Lung (tissue), 12 donors: Measurements from ENCODE around the gene ABCC5. TPM values are rescaled to one million over a fixed set of nuclear protein-coding genes. Genes with fewer than 3 reads are reported as not detected.

ENCODE experiments used
- ATAC-seq: fragments of 200-7000 bp; cut with Tn5 transposase; one replicate; pipeline ENCODE4 v1.9.1; 2020; ENCODE audit warnings: moderate number of reproducible peaks; ENCODE audit not compliant: insufficient read depth, low FRiP score
- DNase-seq, 3 donors: peaks; one replicate each; pipeline ENCODE4 v3.0.0-alpha.2; 2013 to 2017
- H3K27ac ChIP-seq, 2 donors: one replicate each; pipeline ENCODE4 v1.5.1; 2013; ENCODE audit warnings: mild to moderate bottlenecking in 2 of 2, moderate library complexity in 2 of 2, control low read depth in 1 of 2, inconsistent platforms in 1 of 2, low read depth in 1 of 2, low read length in 1 of 2
- H3K27me3 ChIP-seq, 3 donors: one replicate each; pipeline ENCODE4 v1.5.1; 2013; ENCODE audit warnings: low read length in 2 of 3; ENCODE audit not compliant: control insufficient read depth in 3 of 3, insufficient read depth in 3 of 3
- H3K36me3 ChIP-seq, 4 donors: one replicate each; pipeline ENCODE4 v1.5.1; 2013; ENCODE audit warnings: low read length in 4 of 4, mild to moderate bottlenecking in 1 of 4, moderate library complexity in 1 of 4; ENCODE audit not compliant: control insufficient read depth in 4 of 4, insufficient read depth in 4 of 4
- H3K4me1 ChIP-seq, 5 donors: one replicate each; pipeline ENCODE4 v1.5.1; 2013; ENCODE audit warnings: low read length in 5 of 5, mild to moderate bottlenecking in 2 of 5, moderate library complexity in 1 of 5; ENCODE audit not compliant: control insufficient read depth in 5 of 5, insufficient read depth in 5 of 5
- H3K4me3 ChIP-seq: one replicate; pipeline ENCODE4 v1.5.1; 2013; ENCODE audit warnings: mild to moderate bottlenecking, control low read depth, moderate library complexity
- H3K9ac ChIP-seq, 2 donors: one replicate each; pipeline ENCODE4 v1.5.1; 2013; ENCODE audit warnings: low read length in 2 of 2, control low read depth in 1 of 2; ENCODE audit not compliant: insufficient read depth in 1 of 2
- H3K9me3 ChIP-seq, 4 donors: one replicate each; pipeline ENCODE4 v1.5.1; 2013; ENCODE audit warnings: low read length in 3 of 4, mild to moderate bottlenecking in 1 of 4, moderate library complexity in 1 of 4; ENCODE audit not compliant: control insufficient read depth in 4 of 4, insufficient read depth in 3 of 4
- CTCF ChIP-seq: IDR thresholded peaks from 2 replicates; pipeline ENCODE4 v1.5.1; 2012; ENCODE audit warnings: mild to moderate bottlenecking; ENCODE audit errors: control extremely low read depth, extremely low read depth
- WGBS, 2 donors: extraction: QIAGEN DNeasy Blood & Tissue Kit; methylation state at CpG; one replicate each; pipeline ENCODE4 v1.1.7; 2013; 5-methylcytosine and 5-hydroxymethylcytosine counted together
- polyA plus RNA-seq, 2 donors: library from polyadenylated mRNA; stranded (reverse); fragments of 200-250 nt; gene quantifications; one replicate each; pipeline ENCODE4 v1.2.1, GENCODE V29; 2013
- total RNA-seq, 2 donors: library from RNA; depleted of rRNA in 1 of 2; stranded (reverse); fragments of >200 nt in 1 of 2; gene quantifications; one replicate each; pipeline ENCODE4 v1.2.1, GENCODE V29; 2014 to 2021
- donor health status: control.
- donor health status: control.
- donor health status: Bipolar disorder and iron deficiency.
- donor health status: healthy.
- donor health status: DM: yes; HTN: yes; CAD: no.

ABCC5 gene
- total and polyA plus RNA-seq, 4 donors = 12.1 to 78.1 (median 21.0) TPM

GRCh38 chr3:183954875-183955274 is 62.8 kb downstream of the ABCC5 start:
- Histone ChIP-seq H3K36me3 (peaks cover 12 to 43% (median 31%) of the 10 kb centered on the region in 4 donors), H3K27me3 (no peaks in the 10 kb centered on the region), H3K4me1 (no peaks in the 10 kb centered on the region), H3K9ac (no peak overlapping the region), H3K4me3 (no peak overlapping the region), H3K9me3 (peaks cover 0 to 6% (median 0%) of the 10 kb centered on the region in 4 donors), H3K27ac (no peak overlapping the region)
- WGBS, 2 donors = 80 to 83% methylated on average over 4 of the region's 4 CpGs
- TF ChIP-seq CTCF = no peak
- DNase-seq (no peak), ATAC-seq (no peak)

GRCh38 chr3:183953471-183954070 is 64.1 kb downstream of the ABCC5 start:
- Histone ChIP-seq H3K9me3 (peaks cover 0 to 6% (median 0%) of the 10 kb centered on the region in 4 donors), H3K9ac (no peak overlapping the region), H3K36me3 (peaks cover 16 to 43% (median 30%) of the 10 kb centered on the region in 4 donors), H3K27me3 (no peaks in the 10 kb centered on the region), H3K4me3 (no peak overlapping the region), H3K4me1 (no peaks in the 10 kb centered on the region), H3K27ac (no peak overlapping the region)
- ATAC-seq = no peak
- WGBS, 2 donors = 80 to 86% methylated on average over 6 of the region's 6 CpGs
- no peak for TF ChIP-seq CTCF
- DNase-seq = no peak

GRCh38 chr3:183951459-183951858 is 66.2 kb downstream of the ABCC5 start:
- no peak overlapping the region for H3K27ac ChIP-seq
- H3K9ac ChIP-seq = no peak overlapping the region
- no peaks in the 10 kb centered on the region for H3K4me1 ChIP-seq
- 91 to 94% methylated on average over 13 of the region's 13 CpGs for WGBS, 2 donors
- DNase-seq (no peak), ATAC-seq (no peak)
- H3K9me3 ChIP-seq = peaks cover 0 to 1% (median 0%) of the 10 kb centered on the region in 4 donors
- peaks cover 15 to 45% (median 30%) of the 10 kb centered on the region in 4 donors for H3K36me3 ChIP-seq
- H3K27me3 ChIP-seq = no peaks in the 10 kb centered on the region
- H3K4me3 ChIP-seq = no peak overlapping the region
- no peak for TF ChIP-seq CTCF

- Histone ChIP-seq H3K9me3 (no peaks in the 10 kb centered on the region), H3K4me3 (no peak overlapping the region), H3K27me3 (no peaks in the 10 kb centered on the region), H3K4me1 (no peaks in the 10 kb centered on the region), H3K9ac (no peak overlapping the region), H3K36me3 (peaks cover 11 to 44% (median 31%) of the 10 kb centered on the region in 4 donors), H3K27ac (no peak overlapping the region)
- WGBS, 2 donors = 92 to 93% methylated on average over 12 of the region's 12 CpGs
- DNase-seq (no peak), ATAC-seq (no peak)
- TF ChIP-seq CTCF = no peak
These were observed 68.0 kb downstream of the ABCC5 start for GRCh38 chr3:183949690-183950089.
